HAP-1 (cell line): ENCODE measurements around the gene MOB2.

Experiments used
- DNase-seq, 2 experiments: peaks; one replicate each; pipeline ENCODE4 v3.0.0-alpha.2; 2016 to 2020; ENCODE audit warnings: low spot score in 2 of 2
- H3K27me3 ChIP-seq: fragments of 250-450 bp; sonication (Bioruptor Pico); 2 replicates; pipeline ENCODE4 v1.5.1; 2020; ENCODE audit warnings: low read depth, mild to moderate bottlenecking, moderate library complexity
- H3K36me3 ChIP-seq: fragments of 250-450 bp; sonication (Bioruptor Pico); replicated peaks from 2 replicates; pipeline ENCODE4 v1.5.1; 2020; ENCODE audit warnings: mild to moderate bottlenecking
- H3K4me1 ChIP-seq: fragments of 250-450 bp; sonication (Bioruptor Pico); 2 replicates; pipeline ENCODE4 v1.5.1; 2020; ENCODE audit warnings: mild to moderate bottlenecking
- H3K4me3 ChIP-seq: fragments of 250-450 bp; sonication (Bioruptor Pico); 2 replicates; pipeline ENCODE4 v1.5.1; 2020; ENCODE audit warnings: mild to moderate bottlenecking, moderate library complexity
- H3K9me3 ChIP-seq: fragments of 250-450 bp; sonication (Bioruptor Pico); 2 replicates; pipeline ENCODE4 v1.5.1; 2020; ENCODE audit warnings: mild to moderate bottlenecking, moderate library complexity
- in situ Hi-C: fragments of 300-500 bp; cut with MboI; formaldehyde crosslinking; loops from 3 replicates; pipeline ENCODE4 v1.14.3; 2020; ENCODE audit warnings: low sequenced_read_pairs, inconsistent platforms, mixed read lengths

The MOB2 gene

DNA sequence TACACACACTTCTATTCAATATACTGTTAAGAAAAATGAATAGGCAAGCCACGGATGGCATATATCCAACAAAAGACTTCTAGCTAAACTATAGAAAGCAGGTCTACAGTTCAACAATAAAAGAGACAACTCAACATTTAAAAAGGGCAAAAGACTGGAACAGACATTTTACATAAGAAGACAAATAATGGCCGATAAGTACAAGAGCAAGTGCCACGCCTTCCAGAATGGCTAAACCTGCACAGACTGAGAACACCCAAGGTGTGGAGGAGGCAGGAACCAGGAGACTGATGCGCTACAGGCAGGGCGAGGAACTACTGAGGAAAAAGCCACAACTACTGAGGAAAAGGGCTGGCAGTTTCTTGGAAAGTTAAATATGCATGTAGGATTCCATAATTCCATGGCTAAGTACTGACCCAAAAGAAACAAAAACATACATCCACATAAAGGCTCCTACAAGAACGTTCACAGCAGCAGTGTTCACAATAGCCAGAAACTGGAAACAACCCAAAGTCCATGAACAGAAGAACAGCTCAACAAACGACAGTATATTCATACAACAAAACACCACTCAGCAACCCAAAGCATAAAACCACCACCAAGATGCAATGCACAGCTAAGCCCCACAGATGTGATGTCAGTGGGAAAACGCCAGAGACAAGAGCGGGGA lies 9.6 kb upstream of the MOB2 start:
- in situ Hi-C loops: no loop called here
- H3K4me1 ChIP-seq: no peaks in the 10 kb centered on the region; the same call in 1 of the 2 replicates
- peak; percentile 46 to 52 for DNase-seq
- H3K9me3 ChIP-seq: peaks cover 2% of the 10 kb centered on the region
- H3K27me3 ChIP-seq: no peaks in the 10 kb centered on the region
- H3K36me3 ChIP-seq: no peaks in the 10 kb centered on the region
- no peak overlapping the region for H3K4me3 ChIP-seq

DNA sequence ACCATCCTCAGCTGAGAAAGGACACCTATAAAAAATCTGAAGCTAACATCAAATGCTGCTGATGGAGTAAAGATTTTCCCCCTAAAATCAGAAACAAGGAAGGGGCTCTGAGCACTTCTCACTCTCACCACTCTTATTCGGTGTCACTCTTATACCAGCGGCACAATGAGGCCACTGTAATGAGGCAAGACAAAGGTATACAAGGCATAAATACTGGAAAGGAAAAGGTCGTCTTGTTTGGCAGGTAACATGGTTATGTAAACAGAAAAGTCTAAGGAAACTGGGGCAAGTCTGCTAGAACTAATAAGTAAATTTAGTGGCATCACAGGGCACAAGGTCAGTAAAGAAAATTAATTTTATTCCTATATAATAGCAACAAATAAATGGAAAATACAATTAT lies 8.1 kb upstream of the MOB2 start:
- Histone ChIP-seq H3K9me3 (no peaks in the 10 kb centered on the region; the same call in 1 of the 2 replicates), H3K27me3 (no peaks in the 10 kb centered on the region), H3K4me3 (no peak overlapping the region), H3K4me1 (no peaks in the 10 kb centered on the region; the same call in 1 of the 2 replicates), H3K36me3 (no peaks in the 10 kb centered on the region)
- in situ Hi-C loops: no loop called here
- no peak for DNase-seq

DNA sequence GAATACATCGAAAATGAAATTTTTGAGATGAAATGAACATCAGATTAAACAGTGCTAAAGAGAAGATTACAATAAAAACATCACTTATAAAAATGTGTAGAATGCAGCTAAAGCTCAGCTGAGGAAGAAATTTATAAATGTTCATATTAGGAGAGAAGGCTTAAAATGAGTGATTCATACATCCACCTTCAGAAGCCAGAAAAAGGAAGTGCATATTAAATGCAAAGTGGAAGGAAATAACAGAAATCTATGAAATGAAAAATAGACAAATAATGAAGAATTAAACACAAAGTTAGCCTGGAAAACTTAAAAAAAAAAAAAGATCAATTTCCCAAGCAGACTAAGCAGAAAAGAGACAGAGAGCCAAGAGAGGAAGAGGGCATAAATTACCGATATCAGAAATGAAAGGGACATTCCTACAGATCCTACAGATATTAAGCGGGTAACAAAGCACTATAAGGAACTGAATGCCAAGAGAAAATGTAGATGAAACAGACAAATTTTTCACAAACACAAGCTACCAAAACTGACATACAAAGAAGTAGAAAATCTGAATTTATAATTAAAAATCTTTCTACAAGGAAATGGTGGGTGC lies 7.2 kb upstream of the MOB2 start:
- in situ Hi-C loops: no loop called here
- Histone ChIP-seq H3K9me3 (no peaks in the 10 kb centered on the region; the same call in 1 of the 2 replicates), H3K36me3 (no peaks in the 10 kb centered on the region), H3K4me3 (no peak overlapping the region), H3K4me1 (no peaks in the 10 kb centered on the region; the same call in 1 of the 2 replicates), H3K27me3 (no peaks in the 10 kb centered on the region)
- no peak for DNase-seq

DNA sequence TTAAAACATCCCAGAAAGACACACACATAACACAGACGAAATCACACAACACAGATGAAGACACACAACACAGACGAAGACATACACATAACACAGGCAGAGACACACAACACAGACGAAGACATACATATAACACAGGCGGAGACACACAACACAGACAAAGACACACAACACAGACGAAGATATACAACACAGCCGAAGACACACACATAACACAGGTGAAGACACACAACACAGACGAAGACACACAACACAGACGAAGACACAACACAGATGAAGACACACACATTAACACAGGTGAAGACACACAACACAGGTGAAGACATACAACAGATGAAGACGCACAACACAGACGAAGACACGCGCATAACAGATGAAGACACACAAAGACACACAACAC lies 4.8 kb upstream of the MOB2 start:
- in situ Hi-C loops: no loop called here
- DNase-seq: no peak
- no peak overlapping the region for H3K4me3 ChIP-seq
- no peaks in the 10 kb centered on the region for H3K36me3 ChIP-seq
- no peaks in the 10 kb centered on the region; the same call in 1 of the 2 replicates for H3K4me1 ChIP-seq
- no peaks in the 10 kb centered on the region for H3K27me3 ChIP-seq
- no peaks in the 10 kb centered on the region; the same call in 1 of the 2 replicates for H3K9me3 ChIP-seq

DNA sequence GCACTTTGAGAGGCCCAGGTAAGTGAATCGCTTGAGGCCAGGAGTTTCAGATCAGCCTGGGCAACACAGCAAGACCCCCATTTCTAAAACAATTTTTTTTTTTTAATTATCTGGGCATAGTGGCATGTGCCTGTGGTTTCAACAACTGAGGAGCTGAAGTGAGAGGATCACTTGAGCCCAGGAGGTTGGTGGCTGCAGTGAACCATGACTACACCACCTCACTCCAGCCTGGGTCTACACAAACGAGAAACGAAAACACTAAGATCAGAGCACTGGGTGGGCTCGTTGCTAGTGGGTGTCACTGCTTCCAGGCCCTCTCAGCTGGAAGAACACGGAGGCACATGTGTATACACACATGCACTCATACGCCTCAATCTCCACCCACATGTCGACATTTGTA lies 4.1 kb upstream of the MOB2 start:
- in situ Hi-C loops: no loop called here
- Histone ChIP-seq H3K36me3 (no peaks in the 10 kb centered on the region), H3K9me3 (no peaks in the 10 kb centered on the region; the same call in 1 of the 2 replicates), H3K27me3 (no peaks in the 10 kb centered on the region), H3K4me3 (no peak overlapping the region), H3K4me1 (no peaks in the 10 kb centered on the region)
- no peak for DNase-seq

DNA sequence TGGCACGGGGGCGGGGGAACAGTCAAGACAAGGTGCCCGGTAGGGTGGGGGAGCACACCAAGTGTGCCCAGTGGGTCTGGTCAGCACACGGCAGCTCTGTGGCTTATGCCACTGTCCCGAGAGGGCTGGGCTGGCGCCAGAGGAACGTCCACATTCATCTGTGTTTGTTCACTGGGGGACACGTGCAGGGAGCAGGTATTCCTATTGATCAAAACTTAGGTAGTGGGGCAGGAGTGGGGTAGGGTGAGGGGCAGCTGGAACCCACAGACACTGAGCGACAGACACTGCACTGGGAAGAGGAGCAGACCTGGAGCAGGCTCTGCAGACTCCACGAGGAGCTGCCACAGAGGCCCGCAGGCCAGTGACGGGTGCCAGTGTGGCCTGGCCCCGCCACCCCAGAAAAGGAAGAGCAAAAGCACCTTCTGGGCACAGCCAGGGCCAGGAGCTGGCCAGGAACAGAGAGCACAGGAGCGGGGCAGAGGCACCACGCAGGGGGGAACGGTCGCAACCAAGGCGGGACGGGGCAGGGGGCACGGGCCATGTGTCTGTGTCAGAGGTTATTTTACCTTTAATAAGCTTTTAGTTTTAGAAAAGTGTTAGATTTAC lies 2.1 kb upstream of the MOB2 start:
- Histone ChIP-seq H3K9me3 (no peaks in the 10 kb centered on the region), H3K4me3 (no peak overlapping the region), H3K4me1 (no peaks in the 10 kb centered on the region), H3K27me3 (no peaks in the 10 kb centered on the region), H3K36me3 (no peaks in the 10 kb centered on the region)
- no peak for DNase-seq
- in situ Hi-C loops: no loop called here

DNA sequence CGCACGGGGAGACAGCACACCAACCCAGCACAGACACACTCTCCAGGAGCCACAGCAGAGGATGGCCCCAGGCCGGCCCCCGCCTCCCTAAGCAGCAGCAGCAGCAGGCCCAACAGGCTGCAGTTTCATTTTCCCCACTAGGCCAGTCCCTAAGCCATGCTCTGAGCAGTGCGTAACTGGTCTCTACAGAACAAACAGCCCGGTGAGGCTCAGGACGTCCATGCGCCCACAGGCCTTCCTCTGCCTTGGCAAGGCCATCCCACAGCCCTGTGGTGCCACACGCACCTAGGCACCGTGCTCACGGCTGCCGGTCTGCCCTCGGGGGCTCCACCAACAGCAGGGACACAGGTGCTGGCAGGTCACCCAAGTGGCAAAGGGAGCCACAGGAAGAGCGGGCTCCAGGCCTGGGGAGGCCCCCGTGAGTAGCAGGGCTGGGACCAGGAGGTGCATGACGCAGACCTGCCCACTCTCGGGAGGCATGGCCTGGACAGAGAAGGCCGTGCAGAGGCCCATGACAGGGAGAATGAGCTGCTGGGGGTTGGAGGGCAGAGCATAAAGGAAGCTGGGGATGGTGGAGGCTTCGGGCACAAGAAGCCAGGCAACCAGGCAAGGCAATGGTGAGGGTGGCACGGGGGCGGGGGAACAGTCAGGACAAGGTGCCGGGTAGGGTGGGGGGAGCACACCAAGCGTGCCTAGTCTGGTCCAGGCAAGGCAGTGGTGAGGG lies 1.4 kb upstream of the MOB2 start:
- in situ Hi-C loops: no loop called here
- Histone ChIP-seq H3K27me3 (no peaks in the 10 kb centered on the region), H3K4me1 (no peaks in the 10 kb centered on the region), H3K4me3 (no peak overlapping the region), H3K36me3 (no peaks in the 10 kb centered on the region), H3K9me3 (no peaks in the 10 kb centered on the region)
- no peak for DNase-seq

DNA sequence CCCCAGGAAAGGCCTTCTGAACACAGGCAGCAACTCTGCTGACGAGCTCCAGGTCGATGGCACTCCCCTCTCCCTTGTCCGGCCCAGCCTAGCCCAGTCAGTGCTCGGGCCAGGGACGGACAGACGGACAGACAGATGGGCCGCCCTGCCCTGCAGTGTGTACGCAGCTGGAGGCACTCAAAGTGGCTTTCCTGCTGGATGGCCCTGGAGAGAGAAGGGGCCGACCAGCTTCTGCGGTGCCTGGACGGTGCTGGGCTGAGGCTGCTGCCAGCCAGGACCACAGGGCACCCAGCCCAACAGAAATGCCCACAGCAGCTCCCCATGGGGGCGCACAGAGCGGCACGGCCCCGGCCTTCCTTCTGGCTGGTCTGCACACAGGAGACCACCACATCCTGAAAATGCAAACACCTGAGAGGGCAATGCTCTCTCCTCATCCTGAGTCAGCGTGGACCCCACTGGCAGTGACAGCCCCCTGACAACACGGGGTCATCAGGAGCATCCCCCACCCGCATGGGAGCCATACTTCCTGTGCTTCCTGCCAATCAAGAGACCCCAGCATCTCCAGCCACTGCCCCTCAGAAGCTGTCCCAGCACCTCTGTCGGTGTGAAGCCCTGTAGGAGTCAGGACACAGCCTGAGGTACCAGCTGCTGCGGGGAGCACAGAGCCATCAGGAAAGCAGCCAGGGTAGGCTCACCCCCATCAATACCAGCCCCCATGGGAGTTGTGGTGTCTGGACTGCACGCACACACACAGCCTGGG lies 692 bp upstream of the MOB2 start:
- no peaks in the 10 kb centered on the region for H3K4me1 ChIP-seq

DNA sequence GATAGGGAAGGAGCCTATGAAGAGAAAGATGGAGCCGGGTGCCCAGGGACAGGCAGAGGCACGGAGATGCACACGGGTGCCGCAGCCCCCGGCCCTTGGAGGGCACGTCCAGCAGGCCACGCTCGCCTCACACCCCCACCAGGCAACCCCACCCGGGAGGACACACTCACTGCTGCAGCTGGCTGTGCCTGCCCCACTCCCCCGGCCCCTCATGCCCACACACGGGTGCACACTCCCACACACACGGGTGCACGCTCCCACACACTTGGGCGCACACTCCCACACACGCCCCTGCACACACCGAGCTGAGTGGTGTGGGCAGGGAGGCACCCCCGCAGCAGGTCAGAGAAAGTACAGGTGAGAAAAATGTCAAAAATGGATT lies 1.1 kb downstream of the MOB2 start:
- in situ Hi-C loops: no loop called here

More for the DNA sequence above, 692 bp upstream of the MOB2 start:
- in situ Hi-C loops: no loop called here
- H3K4me3 ChIP-seq: no peak overlapping the region
- H3K27me3 ChIP-seq: no peaks in the 10 kb centered on the region
- DNase-seq: no peak
- H3K9me3 ChIP-seq: no peaks in the 10 kb centered on the region
- H3K36me3 ChIP-seq: no peaks in the 10 kb centered on the region

DNA sequence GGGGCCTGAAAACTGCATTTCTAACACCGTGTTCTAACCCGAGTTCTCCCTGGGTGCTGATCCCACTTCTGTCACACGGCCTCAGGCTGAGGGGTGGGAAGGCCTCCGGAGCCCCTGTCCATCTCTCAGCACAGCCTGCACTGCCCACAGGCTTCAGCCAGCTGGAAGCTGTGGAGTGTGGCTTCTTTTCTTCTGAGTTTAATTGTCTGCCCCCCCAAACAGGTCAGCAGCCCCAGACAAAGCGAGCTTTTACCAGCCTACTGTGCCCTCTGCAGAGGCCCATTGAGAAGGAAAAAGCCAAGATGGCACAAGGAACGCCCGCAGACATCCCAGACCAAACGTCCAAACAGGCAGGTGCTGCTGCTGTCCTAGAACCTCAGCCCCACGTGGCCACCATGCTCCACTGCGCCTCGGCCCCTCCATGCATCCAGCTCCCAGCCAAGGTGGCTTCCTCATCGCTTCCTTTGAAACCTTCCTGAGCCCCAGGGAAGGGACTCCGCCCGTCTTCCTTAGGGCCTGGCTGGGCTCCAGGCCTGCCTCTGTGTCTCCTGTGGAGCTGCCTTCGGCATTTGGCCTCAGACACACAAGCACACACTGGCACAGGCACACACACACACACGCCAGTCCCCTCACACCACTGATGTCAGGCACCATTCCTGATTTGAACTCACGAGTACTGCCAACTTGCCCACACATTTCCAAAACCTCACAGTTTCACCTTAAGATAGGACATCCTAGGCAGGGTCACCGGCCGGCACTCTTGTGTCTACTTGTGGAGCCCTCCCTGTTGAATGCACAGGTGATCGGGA lies 1.7 kb downstream of the MOB2 start:
- in situ Hi-C loops: no loop called here
- DNase-seq: no peak
- Histone ChIP-seq H3K9me3 (no peaks in the 10 kb centered on the region), H3K4me1 (no peaks in the 10 kb centered on the region), H3K36me3 (no peaks in the 10 kb centered on the region), H3K27me3 (no peaks in the 10 kb centered on the region), H3K4me3 (no peak overlapping the region)

More for the DNA sequence above, 1.1 kb downstream of the MOB2 start:
- H3K4me3 ChIP-seq: no peak overlapping the region
- H3K9me3 ChIP-seq: no peaks in the 10 kb centered on the region
- no peak for DNase-seq
- H3K36me3 ChIP-seq: no peaks in the 10 kb centered on the region
- H3K27me3 ChIP-seq: no peaks in the 10 kb centered on the region
- H3K4me1 ChIP-seq: no peaks in the 10 kb centered on the region

DNA sequence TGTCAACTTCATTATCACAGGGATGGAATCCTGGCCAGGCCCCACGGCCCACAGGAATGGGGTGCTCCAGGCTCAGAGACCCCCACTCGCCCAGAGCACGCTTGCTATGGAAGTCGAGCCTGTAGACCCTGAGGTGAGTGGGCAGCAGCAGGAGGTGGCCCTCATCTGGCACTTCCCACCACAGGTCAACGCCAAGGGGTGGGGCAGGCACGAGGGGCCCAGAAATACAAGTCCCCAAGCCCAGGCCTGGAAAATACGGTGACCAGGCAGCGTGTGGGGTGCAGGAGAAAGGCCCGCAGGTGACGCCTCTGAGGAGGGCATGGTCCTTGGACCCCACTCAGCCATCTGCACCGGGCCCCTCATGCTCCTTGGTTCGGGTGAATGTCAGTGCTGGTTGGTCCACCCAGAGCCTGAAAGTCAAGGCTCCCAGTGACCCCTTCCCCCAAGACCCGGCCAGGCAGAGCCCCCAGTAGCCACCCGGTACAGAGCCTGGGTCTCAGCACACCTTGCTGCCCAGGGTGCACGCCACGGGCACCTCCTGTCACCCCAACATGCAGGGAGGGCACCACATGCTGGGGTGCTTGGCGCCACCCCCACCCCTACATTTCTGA lies 2.4 kb downstream of the MOB2 start:
- no peaks in the 10 kb centered on the region for H3K9me3 ChIP-seq
- H3K27me3 ChIP-seq: no peaks in the 10 kb centered on the region
- in situ Hi-C loops: no loop called here
- H3K4me1 ChIP-seq: no peaks in the 10 kb centered on the region
- DNase-seq: no peak
- no peak overlapping the region for H3K4me3 ChIP-seq
- H3K36me3 ChIP-seq: no peaks in the 10 kb centered on the region

DNA sequence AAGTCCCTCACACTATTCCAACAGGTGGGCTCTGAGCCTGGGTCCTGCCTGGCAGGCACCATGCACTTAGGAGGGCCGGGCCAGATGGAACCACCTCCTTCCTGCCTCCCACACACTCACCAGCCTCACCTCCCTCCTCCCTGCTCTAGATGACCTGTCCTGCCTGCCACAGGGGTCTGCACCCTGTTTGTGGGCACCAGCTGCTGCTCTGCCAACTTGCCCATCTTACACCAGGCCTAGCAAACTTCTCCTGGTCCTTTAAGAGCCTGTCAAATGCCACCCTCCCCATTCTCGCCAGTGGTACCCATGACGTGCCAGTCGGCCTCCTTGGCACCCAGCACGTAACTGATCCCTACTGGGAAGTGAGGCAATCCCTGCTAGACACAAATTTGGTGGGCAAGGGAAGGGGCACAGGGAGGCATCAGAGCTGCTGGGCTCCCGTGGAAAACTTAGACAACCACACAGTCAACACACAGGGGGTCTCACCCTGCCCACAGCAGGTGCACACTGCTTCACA lies 3.1 kb downstream of the MOB2 start:
- no peak for DNase-seq
- no peaks in the 10 kb centered on the region for H3K27me3 ChIP-seq
- no peaks in the 10 kb centered on the region for H3K36me3 ChIP-seq
- no peaks in the 10 kb centered on the region for H3K4me1 ChIP-seq
- no peaks in the 10 kb centered on the region for H3K9me3 ChIP-seq
- H3K4me3 ChIP-seq: no peak overlapping the region
- in situ Hi-C loops: no loop called here
